ENCODE measurements around the gene CPT1C.

DNA sequence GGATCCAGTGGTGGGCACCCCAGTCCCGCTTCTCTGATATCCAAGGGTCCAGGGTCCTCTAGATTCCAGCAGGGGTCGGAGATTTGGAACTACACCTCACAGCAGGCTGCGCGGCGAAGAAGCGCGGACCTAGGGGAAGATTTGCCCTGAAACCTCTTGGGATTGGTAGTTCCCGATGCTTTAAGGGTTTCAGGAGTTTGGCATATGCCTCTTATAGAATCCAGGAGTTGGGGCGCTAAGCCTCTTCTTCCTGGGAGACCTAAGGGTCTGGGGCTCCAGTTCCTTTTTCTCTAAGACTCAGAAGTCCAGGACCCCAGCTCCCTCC, 24.8 kb upstream of the CPT1C start:
- TF ChIP-seq CTCF (IDR thresholded peaks at IDR 0.05) (no peak), ELK1 (IDR thresholded peaks at IDR 0.05; ENCODE audit: low read depth, low read length) (no peak), KDM1A (IDR thresholded peaks at IDR 0.05; ENCODE audit: low read depth) (no peak), CEBPB (IDR thresholded peaks at IDR 0.05) (no peak), MAFK (IDR thresholded peaks at IDR 0.05; ENCODE audit: partially characterized antibody) (no peak), POLR2A (IDR thresholded peaks at IDR 0.05; ENCODE audit: low read length) (no peak)
